B cell (primary cell): ENCODE results near the gene FNDC11.
A peak's percentile ranks its signal among the peaks of the same experiment; 100 is the strongest.

ENCODE experiments used
- EZH2 ChIP-seq: IDR thresholded peaks from 2 replicates; pipeline ENCODE4 v1.6.1; 2012; ENCODE audit warnings: borderline replicate concordance, low read depth, mild to moderate bottlenecking, moderate library complexity, low read length; ENCODE audit not compliant: insufficient read depth, poor library complexity, severe bottlenecking
- TF ChIP-seq, protein P1 (sequence below): fragments of 200-600 bp; IDR thresholded peaks from one replicate; pipeline ENCODE4 v1.8.0; 2022; ENCODE audit warnings: antibody characterized with exemption, mild to moderate bottlenecking

DNA sequence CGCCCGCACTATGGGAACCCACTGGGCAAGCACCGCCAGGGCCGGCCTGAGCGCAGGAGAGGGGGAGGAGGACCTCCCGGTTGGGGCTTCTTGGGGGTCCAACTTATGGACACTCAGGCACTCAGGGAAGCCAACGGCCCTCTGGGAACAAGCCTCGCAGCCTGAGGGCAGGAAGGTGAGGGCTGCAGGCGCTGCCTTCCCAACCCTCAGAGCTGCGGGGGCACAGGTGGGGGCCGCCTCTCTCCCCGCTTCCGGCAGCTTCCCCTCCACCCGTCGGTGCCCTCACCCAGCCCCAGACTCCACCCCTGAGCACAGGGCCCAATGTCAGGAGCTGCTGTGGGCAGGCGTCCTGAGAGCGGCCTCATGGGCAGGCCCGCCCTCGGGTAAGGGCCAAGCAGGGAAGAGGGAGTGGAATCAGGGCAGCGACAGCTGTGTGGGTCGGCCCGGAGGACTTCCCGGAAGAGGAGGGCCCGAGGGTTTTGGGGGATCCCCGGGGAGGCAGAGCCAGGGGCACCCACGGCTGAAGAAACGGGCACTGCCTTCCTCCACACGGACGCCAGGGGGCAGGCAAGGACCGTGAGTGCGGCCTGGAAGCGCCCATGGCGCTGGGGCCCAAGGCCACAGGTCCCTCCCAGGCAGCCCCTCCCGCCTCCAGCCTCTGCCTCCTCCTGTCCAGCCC lies 16.3 kb upstream of the FNDC11 start:
- TF ChIP-seq, protein P1, sequence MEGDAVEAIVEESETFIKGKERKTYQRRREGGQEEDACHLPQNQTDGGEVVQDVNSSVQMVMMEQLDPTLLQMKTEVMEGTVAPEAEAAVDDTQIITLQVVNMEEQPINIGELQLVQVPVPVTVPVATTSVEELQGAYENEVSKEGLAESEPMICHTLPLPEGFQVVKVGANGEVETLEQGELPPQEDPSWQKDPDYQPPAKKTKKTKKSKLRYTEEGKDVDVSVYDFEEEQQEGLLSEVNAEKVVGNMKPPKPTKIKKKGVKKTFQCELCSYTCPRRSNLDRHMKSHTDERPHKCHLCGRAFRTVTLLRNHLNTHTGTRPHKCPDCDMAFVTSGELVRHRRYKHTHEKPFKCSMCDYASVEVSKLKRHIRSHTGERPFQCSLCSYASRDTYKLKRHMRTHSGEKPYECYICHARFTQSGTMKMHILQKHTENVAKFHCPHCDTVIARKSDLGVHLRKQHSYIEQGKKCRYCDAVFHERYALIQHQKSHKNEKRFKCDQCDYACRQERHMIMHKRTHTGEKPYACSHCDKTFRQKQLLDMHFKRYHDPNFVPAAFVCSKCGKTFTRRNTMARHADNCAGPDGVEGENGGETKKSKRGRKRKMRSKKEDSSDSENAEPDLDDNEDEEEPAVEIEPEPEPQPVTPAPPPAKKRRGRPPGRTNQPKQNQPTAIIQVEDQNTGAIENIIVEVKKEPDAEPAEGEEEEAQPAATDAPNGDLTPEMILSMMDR: peak; percentile 99
- TF ChIP-seq EZH2: no peak
